HepG2 (cell line): ENCODE measurements around the gene BLMH. TPM values are rescaled to one million over a fixed set of nuclear protein-coding genes. Genes with fewer than 3 reads are reported as not detected.

Experiments
- ATAC-seq: fragments of 200-7000 bp; cut with Tn5 transposase; 3 replicates; pipeline ENCODE4 v1.9.1; 2020; ENCODE audit warnings: mild to moderate bottlenecking, moderate library complexity
- BruUV-seq: library from RNA; stranded (reverse); fragments of 400-500 nt; replicated peaks from 2 replicates; lab custom pipeline; 2021; lab: Mats Ljungman, UMichigan
- CTCF ChIA-PET: fragments of 300-600 bp; formaldehyde crosslinking; extraction: SDS; loops from one replicate; lab custom pipeline; 2021; ENCODE audit warnings: low total read pairs, inconsistent platforms, low intra/inter-chr PET ratio; lab: Yijun Ruan, JAX
- POLR2A ChIA-PET: fragments of 350-600 bp; sonication (Branson Sonifier 250); formaldehyde crosslinking; loops from one replicate; lab custom pipeline; 2020; ENCODE audit warnings: antibody characterized with exemption, inconsistent platforms; lab: Yijun Ruan, JAX
- DNase-seq: peaks from one replicate; pipeline ENCODE4 v3.0.0-alpha.2; 2015; ENCODE audit warnings: low spot score
- FAIRE-seq: peaks from 3 replicates; lab custom pipeline; 2011; peaks lifted over from hg19 to GRCh38; lab: Jason Lieb, UNC
- H2AFZ ChIP-seq: one replicate; pipeline ENCODE4 v1.6.1; 2011; ENCODE audit warnings: low read length, inconsistent platforms
- H3K27ac ChIP-seq: fragments of 300-600 bp; 3 replicates; pipeline ENCODE4 v1.8.0; 2011; ENCODE audit warnings: mixed run types, mild to moderate bottlenecking, mixed read lengths, low read length, inconsistent platforms; ENCODE audit not compliant: insufficient read depth; ENCODE audit errors: extremely low read length
- H3K27me3 ChIP-seq, 2 experiments: fragments of 200-600 bp in 1 of 2; 2 replicates in 1 of 2; 3 replicates in 1 of 2; pipeline versions ENCODE4 v1.6.0 to v1.8.0; 2011; ENCODE audit warnings: low read length in 2 of 2, mild to moderate bottlenecking in 2 of 2, moderate library complexity in 2 of 2, inconsistent platforms in 1 of 2; ENCODE audit not compliant: insufficient read depth in 2 of 2, control insufficient read depth in 1 of 2
- H3K36me3 ChIP-seq, 2 experiments: fragments of 200-600 bp in 1 of 2; replicated peaks in 1 of 2; 2 replicates in 1 of 2; 3 replicates in 1 of 2; pipeline versions ENCODE4 v1.5.1 to v1.8.0; 2011; ENCODE audit warnings: low read length in 2 of 2, inconsistent platforms in 1 of 2; ENCODE audit not compliant: insufficient read depth in 2 of 2, control insufficient read depth in 1 of 2
- H3K4me1 ChIP-seq: 2 replicates; pipeline ENCODE4 v1.5.1; 2012; ENCODE audit warnings: low read length, inconsistent platforms; ENCODE audit not compliant: insufficient read depth
- H3K4me2 ChIP-seq: 2 replicates; pipeline ENCODE4 v1.6.0; 2011; ENCODE audit warnings: low read depth, low read length, inconsistent platforms
- H3K4me3 ChIP-seq, 3 experiments: fragments of 200-600 bp in 1 of 3; sonication (generic), shearing (Covaris generic) in 1 of 3; replicated peaks in 1 of 3; 2 replicates each; pipeline ENCODE4 v1.5.1; 2011 to 2016; ENCODE audit warnings: low read length in 3 of 3, inconsistent platforms in 2 of 3, low read depth in 2 of 3, mild to moderate bottlenecking in 2 of 3, control low read depth in 1 of 3, mixed read lengths in 1 of 3; ENCODE audit not compliant: insufficient read depth in 1 of 3
- H3K79me2 ChIP-seq: one replicate; pipeline ENCODE4 v1.6.1; 2011; ENCODE audit warnings: low read length, inconsistent platforms; ENCODE audit not compliant: insufficient read depth
- H3K9ac ChIP-seq: 2 replicates; pipeline ENCODE4 v1.6.0; 2011; ENCODE audit warnings: mild to moderate bottlenecking, low read depth, low read length, inconsistent platforms; ENCODE audit not compliant: insufficient read depth
- H3K9me3 ChIP-seq: 2 replicates; pipeline ENCODE4 v1.5.1; 2012; ENCODE audit warnings: mild to moderate bottlenecking, low read length
- H4K20me1 ChIP-seq: 2 replicates; pipeline ENCODE4 v1.6.0; 2011; ENCODE audit warnings: inconsistent platforms, mild to moderate bottlenecking, low read length, moderate library complexity; ENCODE audit not compliant: insufficient read depth
- ADNP ChIP-seq: sonication (generic); formaldehyde crosslinking; IDR thresholded peaks from 2 replicates; pipeline ENCODE4 v1.4.0; 2020; ENCODE audit warnings: missing genetic modification reagents
- ATF7-NPFF ChIP-seq: sonication (generic); formaldehyde crosslinking; IDR thresholded peaks from 2 replicates; pipeline ENCODE4 v1.8.1; 2023; ENCODE audit warnings: mild to moderate bottlenecking, low read depth, missing genetic modification reagents, moderate library complexity
- CENPT ChIP-seq: sonication (generic); formaldehyde crosslinking; IDR thresholded peaks from 2 replicates; pipeline ENCODE4 v1.8.0; 2022; ENCODE audit warnings: low read depth, mild to moderate bottlenecking, moderate library complexity, missing genetic modification reagents
- GTF2F1 ChIP-seq: fragments of 150-350 bp; IDR thresholded peaks from 2 replicates; pipeline ENCODE4 v1.6.1; 2014; ENCODE audit warnings: low read length
- IKZF5 ChIP-seq: IDR thresholded peaks from 2 replicates; pipeline ENCODE4 v1.6.1; 2018; ENCODE audit warnings: missing genetic modification reagents, mild to moderate bottlenecking, missing compliant biosample characterization
- MIXL1 ChIP-seq: IDR thresholded peaks from 2 replicates; pipeline ENCODE4 v1.6.1; 2016
- NCOA1 ChIP-seq: sonication (generic); formaldehyde crosslinking; IDR thresholded peaks from 2 replicates; pipeline ENCODE4 v1.9.0; 2021; ENCODE audit warnings: missing genetic modification reagents
- NR2F2 ChIP-seq: IDR thresholded peaks from 2 replicates; pipeline ENCODE4 v1.6.1; 2012; ENCODE audit warnings: low read depth, inconsistent platforms, borderline replicate concordance
- PPARG ChIP-seq: conservative IDR thresholded peaks from 2 replicates; pipeline ENCODE4 v1.6.1; 2016; ENCODE audit warnings: missing biosample characterization, missing genetic modification reagents
- ZNF446 ChIP-seq: sonication (generic); formaldehyde crosslinking; IDR thresholded peaks from 2 replicates; pipeline ENCODE4 v1.5.0; 2020; ENCODE audit warnings: mild to moderate bottlenecking, missing genetic modification reagents
- ZNF646 ChIP-seq: sonication (generic); formaldehyde crosslinking; IDR thresholded peaks from 2 replicates; pipeline ENCODE4 v1.9.0; 2021; ENCODE audit warnings: mild to moderate bottlenecking, missing genetic modification reagents
- WGBS: methylation state at CpG from one replicate; pipeline ENCODE4 v1.1.6; 2017; ENCODE audit warnings: low lambda C conversion rate; 5-methylcytosine and 5-hydroxymethylcytosine counted together
- in situ Hi-C: cut with HindIII; loops from 2 replicates; pipeline ENCODE4 v1.10.0; 2017; ENCODE audit warnings: low pct_unique_long_range_greater_than_20kb; ENCODE audit not compliant: extremely low pct_ligation_motif_present
- intact Hi-C: fragments of 100-400 bp; cut with micrococcal nuclease; formaldehyde crosslinking; loops from one replicate; pipeline ENCODE4 v1.10.0; 2022; ENCODE audit not compliant: unreplicated experiment
- polyA plus RNA-seq, 8 experiments: library from polyadenylated mRNA; depleted of rRNA in 3 of 8; stranded (reverse) in 7 of 8; unstranded in 1 of 8; fragments of >200 nt; fragmentation: Illumina TruSeq in 4 of 8; extraction: Trizol in 4 of 8; gene quantifications; 2 replicates each; pipeline versions ENCODE4 v1.2.1 to v1.2.3, GENCODE V29; 2011 to 2016; ENCODE audit warnings: low read depth in 4 of 8, missing spikeins in 1 of 8, mixed read lengths in 1 of 8; ENCODE audit not compliant: insufficient read depth in 1 of 8
- total RNA-seq, 5 experiments: library from RNA; depleted of rRNA; stranded (reverse); fragments of >200 nt; fragmentation: Illumina TruSeq; extraction: Trizol; gene quantifications; 2 replicates each; pipeline ENCODE4 v1.2.3, GENCODE V29; 2016; ENCODE audit warnings: low read depth in 1 of 5
- TF ChIP-seq, protein P1 (sequence below): sonication (generic); formaldehyde crosslinking; IDR thresholded peaks from 2 replicates; pipeline ENCODE4 v1.5.1; 2020; ENCODE audit warnings: missing genetic modification reagents, mild to moderate bottlenecking, borderline replicate concordance

The BLMH gene
- total and polyA plus RNA-seq, 2 of the 13 experiments (the other 11 are each of a cell fraction or from before 2014, with no cell fraction given) = 12.1 to 41.0 TPM

- no peaks in the 10 kb centered on the region for H3K9me3 ChIP-seq
- POLR2A ChIA-PET = no interaction called here
- DNase-seq = no peak
- FAIRE-seq = no peak
- H4K20me1 ChIP-seq = no peaks in the 10 kb centered on the region
- peaks cover 24% of the 10 kb centered on the region for H3K4me1 ChIP-seq
- no peak overlapping the region for H3K9ac ChIP-seq
- CTCF ChIA-PET = no interaction called here
- in situ Hi-C loops (no loop called here), intact Hi-C loops (no loop called here)
- H3K79me2 ChIP-seq = no peaks in the 10 kb centered on the region
- 72% methylated on average over 6 of the region's 6 CpGs for WGBS
- H3K27ac ChIP-seq = no peak overlapping the region
- no TSS peak for BruUV-seq
- H3K27me3 ChIP-seq = no peaks in the 10 kb centered on the region
- ATAC-seq = no peak
- H2AFZ ChIP-seq = no peak overlapping the region
- TF ChIP-seq ZNF446 (CRISPR knock-in tag) = no peak
- no peak for TF ChIP-seq PPARG (CRISPR knock-in tag)
- no peak for TF ChIP-seq CENPT (CRISPR knock-in tag)
- TF ChIP-seq IKZF5 (CRISPR knock-in tag) = no peak
- no peak for TF ChIP-seq ADNP
- no peak for TF ChIP-seq GTF2F1
- TF ChIP-seq, protein P1, sequence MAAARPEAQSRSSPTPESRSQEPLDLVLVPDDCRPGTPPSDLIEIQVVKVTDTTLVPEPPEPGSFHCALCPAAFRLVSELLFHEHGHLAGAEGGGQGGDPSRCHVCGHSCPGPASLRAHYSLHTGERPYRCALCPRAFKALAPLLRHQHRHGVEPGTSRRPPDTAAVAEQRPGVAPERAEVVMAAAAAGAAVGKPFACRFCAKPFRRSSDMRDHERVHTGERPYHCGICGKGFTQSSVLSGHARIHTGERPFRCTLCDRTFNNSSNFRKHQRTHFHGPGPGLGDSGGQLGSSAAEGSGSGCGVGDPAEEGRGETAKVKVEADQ = no peak
- TF ChIP-seq ATF7-NPFF (CRISPR knock-in tag) = no peak
- TF ChIP-seq NCOA1 (CRISPR knock-in tag) = no peak
- TF ChIP-seq NR2F2 = no peak
- TF ChIP-seq ZNF646 (CRISPR knock-in tag) = no peak
- no peak for TF ChIP-seq MIXL1
- no peaks in the 10 kb centered on the region for H3K36me3 ChIP-seq
- H3K4me2 ChIP-seq = no peak overlapping the region
- H3K4me3 ChIP-seq = no peak overlapping the region
Observed at GRCh38 chr17:30241051-30241450, 50.7 kb downstream of the BLMH start.
